PFSK-1 (cell line): ENCODE measurements around the gene UBE2O.

Experiments used
- FOXP2 ChIP-seq: optimal IDR thresholded peaks from 2 replicates; pipeline ENCODE3; 2011; ENCODE audit warnings: borderline replicate concordance, control low read depth, inconsistent platforms; ENCODE audit not compliant: insufficient read depth; ENCODE audit errors: extremely low read length, extremely low read depth
- POLR2AphosphoS5 ChIP-seq: IDR thresholded peaks from 2 replicates; pipeline ENCODE4 v1.6.1; 2012; ENCODE audit warnings: low read depth, mild to moderate bottlenecking, control low read depth, low read length, moderate library complexity
- SIN3A ChIP-seq: IDR thresholded peaks from 2 replicates; pipeline ENCODE4 v1.6.1; 2012; ENCODE audit warnings: mild to moderate bottlenecking, low read length, moderate library complexity, borderline replicate concordance; ENCODE audit not compliant: insufficient read depth
- TAF1 ChIP-seq: IDR thresholded peaks from 2 replicates; pipeline ENCODE4 v1.6.1; 2012; ENCODE audit warnings: low read length, control low read depth, borderline replicate concordance; ENCODE audit not compliant: insufficient read depth
- TF ChIP-seq, protein P1 (sequence below), 2 experiments: IDR thresholded peaks; 2 replicates each; pipeline versions ENCODE4 v1.6.1 to v1.8.0; 2011 to 2012; ENCODE audit warnings: low read depth in 2 of 2, low read length in 2 of 2, control low read depth in 1 of 2, inconsistent platforms in 1 of 2, mild to moderate bottlenecking in 1 of 2, moderate library complexity in 1 of 2; ENCODE audit not compliant: insufficient read depth in 1 of 2

DNA sequence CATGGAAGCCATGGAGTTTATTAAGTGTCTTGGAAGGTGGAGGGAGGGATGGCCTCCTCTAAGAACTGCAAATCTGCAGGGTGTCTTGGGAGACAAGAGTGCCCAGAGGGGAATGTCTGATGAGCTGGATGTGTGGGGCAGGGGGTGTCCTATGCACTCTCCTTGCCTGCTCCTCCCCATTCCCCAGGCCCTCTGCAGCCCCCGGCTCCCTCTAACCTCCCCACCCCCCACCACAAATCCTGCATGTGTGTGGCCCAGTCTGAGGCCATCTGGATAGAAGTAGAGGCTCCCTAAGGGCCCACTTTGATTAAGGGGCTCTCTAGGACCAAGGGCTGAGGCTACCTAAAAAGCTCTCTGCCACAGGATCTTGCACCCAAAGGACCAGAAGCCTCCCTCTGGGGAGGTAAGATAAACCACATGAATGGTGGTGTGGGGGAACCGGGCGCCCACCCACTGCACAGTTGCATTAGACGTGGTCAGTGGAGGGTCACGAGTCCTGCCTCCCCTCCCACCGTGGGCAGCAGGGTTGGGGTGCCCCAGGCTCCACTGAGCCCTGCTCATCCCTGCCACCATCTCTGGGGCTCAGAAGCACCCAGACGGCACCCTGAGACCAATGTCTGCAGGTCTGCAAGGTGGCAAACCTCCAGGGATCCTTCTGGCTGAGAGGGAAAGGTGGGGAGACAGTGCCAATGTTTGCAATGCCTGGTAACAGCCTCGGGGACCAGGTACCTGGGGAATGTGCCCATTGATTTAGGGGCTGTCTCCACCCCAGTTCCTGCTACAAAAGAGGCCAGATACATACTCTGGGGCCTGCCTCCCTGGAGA, 15.1 kb upstream of the UBE2O start:
- TF ChIP-seq TAF1 (no peak), POLR2AphosphoS5 (no peak), FOXP2 (no peak), SIN3A (no peak)
- TF ChIP-seq, protein P1, sequence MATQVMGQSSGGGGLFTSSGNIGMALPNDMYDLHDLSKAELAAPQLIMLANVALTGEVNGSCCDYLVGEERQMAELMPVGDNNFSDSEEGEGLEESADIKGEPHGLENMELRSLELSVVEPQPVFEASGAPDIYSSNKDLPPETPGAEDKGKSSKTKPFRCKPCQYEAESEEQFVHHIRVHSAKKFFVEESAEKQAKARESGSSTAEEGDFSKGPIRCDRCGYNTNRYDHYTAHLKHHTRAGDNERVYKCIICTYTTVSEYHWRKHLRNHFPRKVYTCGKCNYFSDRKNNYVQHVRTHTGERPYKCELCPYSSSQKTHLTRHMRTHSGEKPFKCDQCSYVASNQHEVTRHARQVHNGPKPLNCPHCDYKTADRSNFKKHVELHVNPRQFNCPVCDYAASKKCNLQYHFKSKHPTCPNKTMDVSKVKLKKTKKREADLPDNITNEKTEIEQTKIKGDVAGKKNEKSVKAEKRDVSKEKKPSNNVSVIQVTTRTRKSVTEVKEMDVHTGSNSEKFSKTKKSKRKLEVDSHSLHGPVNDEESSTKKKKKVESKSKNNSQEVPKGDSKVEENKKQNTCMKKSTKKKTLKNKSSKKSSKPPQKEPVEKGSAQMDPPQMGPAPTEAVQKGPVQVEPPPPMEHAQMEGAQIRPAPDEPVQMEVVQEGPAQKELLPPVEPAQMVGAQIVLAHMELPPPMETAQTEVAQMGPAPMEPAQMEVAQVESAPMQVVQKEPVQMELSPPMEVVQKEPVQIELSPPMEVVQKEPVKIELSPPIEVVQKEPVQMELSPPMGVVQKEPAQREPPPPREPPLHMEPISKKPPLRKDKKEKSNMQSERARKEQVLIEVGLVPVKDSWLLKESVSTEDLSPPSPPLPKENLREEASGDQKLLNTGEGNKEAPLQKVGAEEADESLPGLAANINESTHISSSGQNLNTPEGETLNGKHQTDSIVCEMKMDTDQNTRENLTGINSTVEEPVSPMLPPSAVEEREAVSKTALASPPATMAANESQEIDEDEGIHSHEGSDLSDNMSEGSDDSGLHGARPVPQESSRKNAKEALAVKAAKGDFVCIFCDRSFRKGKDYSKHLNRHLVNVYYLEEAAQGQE (IDR thresholded peaks at IDR 0.05; ENCODE audit: insufficient read depth in 1 of 2, low read depth in 2 of 2, low read length in 2 of 2) = no peak
